GM21619 (cell line): ENCODE data around the gene GPR137B.

Source experiments
- ATAC-seq: cut with Tn5 transposase; IDR thresholded peaks from one replicate; pipeline ENCODE4 v1.9.1; 2021; ENCODE audit not compliant: unreplicated experiment

GPR137B gene

DNA sequence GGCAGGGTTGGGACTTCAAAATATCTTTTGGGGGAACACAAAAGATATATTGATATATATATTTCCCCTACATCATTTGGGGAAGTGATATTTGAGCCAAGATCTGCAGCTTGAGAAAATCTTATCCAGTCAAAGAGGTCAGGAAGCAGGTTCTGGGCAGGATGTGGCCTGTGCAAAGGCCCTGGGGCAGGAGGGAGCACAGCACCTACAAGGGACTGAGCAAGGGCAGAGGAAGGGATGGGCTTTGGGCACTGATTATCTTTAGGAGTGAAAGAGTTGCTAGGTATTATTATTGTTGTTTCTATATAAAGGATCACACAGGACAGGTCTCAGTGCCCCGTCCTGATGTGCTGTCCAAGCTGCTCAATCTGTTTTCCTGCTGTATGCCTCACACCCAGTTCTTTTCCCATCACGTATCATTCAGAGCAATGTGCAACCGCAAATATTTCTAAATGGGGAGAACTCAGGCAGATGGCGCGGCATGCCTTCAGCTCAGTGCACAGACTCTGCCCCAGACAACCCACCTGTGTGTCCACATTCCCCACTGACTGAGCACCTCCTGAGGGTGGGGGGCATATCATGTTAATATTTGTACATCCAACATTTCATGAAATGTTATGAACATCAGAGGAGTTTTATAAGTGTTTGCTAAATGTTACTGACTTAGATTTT, 28.1 kb upstream of the GPR137B start:
- ATAC-seq = no peak

- no peak for ATAC-seq
Measured at GRCh38 chr1:236117710-236118109, 24.6 kb upstream of the GPR137B start.

DNA sequence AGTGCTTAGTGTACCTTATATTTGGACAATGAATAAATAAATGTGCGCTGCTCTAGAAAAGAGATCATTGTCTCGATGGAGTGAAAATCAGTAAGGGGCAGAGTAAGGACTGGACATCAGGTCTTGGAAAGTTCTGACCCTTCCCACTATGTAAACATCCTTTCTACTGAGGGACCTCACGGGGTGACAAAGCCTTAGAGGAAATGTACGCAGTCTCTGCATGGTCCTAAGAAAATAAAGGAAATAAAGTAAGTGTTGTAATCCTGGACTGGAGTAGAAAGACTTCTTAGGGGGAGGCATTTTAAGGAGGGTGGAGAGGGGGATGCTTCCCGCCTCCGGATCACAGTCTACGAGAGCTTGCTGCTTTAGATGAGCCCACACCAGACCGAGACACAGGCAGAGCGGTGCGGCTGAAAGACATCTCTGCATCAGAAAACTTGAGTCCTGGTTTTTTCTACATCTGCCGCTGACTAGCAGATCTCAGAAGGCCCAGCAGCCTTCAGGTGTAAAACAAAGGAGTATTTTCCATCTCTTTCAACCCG, 22.3 kb upstream of the GPR137B start:
- ATAC-seq = no peak

DNA sequence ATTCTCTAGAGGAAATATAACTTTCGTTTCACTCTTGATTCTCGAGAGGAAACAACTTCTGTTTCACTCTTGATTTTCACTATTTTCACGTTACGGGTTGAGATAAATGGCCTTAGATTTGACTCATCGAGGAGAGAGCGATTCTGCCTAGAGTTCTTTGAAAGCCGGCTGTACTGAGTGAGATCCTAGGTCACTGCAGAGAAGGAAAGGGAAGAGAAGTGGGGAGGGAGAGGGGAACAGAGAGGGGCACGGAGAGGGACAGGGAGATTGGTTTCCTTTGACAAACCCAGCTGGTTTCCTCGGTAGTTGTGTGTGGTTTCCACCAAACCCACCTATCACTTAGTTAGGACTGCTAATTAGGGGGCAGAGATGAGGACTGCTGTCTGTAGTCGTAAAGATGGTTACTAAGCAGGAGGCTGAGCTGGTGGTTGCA, 21.6 kb upstream of the GPR137B start:
- ATAC-seq = peak; percentile 50

- peak; percentile 44 for ATAC-seq
Measured at GRCh38 chr1:236122176-236122575, 20.2 kb upstream of the GPR137B start.

- ATAC-seq = no peak
Measured at GRCh38 chr1:236123563-236123962, 18.8 kb upstream of the GPR137B start.

GRCh38 chr1:236124965-236125364, 17.4 kb upstream of the GPR137B start:
- no peak for ATAC-seq

GRCh38 chr1:236127045-236127444, 15.3 kb upstream of the GPR137B start:
- ATAC-seq = no peak

- ATAC-seq = no peak
Measured at GRCh38 chr1:236128646-236129178, 13.6 kb upstream of the GPR137B start.

DNA sequence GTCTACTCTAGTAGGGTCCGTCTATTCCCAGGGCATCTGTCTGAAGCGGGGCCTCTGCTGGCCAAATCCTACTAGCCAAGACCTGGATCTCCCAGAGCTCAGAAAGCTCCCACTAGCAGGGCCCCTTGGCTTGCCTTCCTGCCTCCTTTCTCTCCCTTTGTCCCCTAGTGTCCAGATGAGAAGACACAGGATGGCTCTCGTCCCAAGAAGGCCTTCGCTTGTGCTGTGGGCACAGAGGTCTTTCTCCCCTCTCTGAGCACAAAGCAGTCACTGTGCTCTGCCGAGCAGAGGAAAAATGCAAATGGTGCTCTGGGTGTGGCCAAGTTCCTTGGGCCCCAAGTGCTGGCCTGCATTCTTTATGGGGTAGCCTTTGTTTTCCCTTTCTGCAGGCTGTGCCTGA, 13.0 kb upstream of the GPR137B start:
- no peak for ATAC-seq

DNA sequence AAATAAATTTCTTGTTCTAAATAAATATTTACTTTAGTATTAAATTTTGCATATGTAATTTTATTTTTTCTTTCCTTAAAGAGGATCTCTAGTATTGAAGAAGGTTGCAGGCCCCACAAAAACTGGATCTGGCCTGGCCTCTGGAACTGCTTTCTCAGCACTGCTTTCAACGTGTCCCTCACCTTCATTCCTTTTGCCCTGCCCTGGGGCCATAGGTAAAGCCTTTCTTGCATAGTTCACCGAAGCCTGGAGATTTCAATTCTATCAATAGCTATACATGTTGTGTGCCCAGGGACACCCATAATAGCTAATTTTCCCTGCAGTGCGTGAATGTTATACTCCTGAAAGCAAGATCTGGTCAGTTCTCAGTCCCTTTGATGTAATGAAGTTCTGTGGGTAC, 12.0 kb upstream of the GPR137B start:
- no peak for ATAC-seq

DNA sequence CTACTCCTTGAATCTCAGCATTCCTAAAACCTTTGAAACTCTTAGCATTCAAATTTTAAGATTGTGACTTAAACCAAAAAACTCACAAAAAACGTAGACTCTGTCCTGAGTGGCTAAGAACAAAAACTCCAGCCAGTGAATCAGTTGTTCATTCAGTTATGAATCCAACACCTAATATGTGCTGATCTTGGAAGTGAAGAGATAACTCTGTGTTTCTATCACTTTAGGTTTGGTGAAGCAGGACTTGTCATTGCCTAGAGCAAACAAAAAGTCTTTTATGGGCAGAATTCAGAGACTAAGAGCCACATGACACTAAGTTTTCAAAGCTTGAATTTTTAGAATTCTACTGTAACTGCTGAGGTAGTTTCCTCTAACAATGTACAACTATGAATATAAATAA, 10.4 kb upstream of the GPR137B start:
- no peak for ATAC-seq

DNA sequence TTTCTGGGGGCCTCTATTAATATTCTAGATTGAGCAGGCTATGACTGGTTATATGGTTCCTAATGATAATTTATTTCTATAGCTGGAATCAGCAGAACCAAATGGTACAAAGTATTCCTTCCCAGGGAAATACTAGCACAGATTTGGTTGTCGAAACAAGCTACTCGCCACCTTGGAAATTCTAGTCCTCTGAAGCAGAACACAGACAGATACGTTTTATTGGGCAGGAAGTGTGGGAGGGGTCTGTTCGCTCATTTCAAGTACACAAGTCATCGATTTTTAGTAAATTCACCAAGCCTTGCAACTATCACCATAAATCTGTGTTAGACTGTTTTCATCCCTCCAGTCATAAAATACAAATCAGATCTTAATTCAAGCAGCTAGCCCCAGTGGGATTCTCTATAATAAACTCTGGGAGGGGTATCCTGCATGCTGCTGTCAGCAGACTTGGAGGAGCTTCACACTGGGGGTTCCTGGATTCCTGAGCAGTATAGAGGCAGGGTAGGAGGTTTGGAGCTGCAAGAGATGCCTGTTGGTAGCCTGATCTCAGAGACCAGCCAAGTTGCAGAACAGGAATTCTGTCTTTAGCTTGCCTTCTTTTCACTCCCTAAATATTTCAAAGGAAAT, 9.8 kb upstream of the GPR137B start:
- ATAC-seq = no peak

- no peak for ATAC-seq
Measured at GRCh38 chr1:236133339-236133738, 9.0 kb upstream of the GPR137B start.

- ATAC-seq = no peak
Measured at GRCh38 chr1:236133802-236134201, 8.5 kb upstream of the GPR137B start.

- no peak for ATAC-seq
Measured at GRCh38 chr1:236137285-236137852, 5.0 kb upstream of the GPR137B start.

DNA sequence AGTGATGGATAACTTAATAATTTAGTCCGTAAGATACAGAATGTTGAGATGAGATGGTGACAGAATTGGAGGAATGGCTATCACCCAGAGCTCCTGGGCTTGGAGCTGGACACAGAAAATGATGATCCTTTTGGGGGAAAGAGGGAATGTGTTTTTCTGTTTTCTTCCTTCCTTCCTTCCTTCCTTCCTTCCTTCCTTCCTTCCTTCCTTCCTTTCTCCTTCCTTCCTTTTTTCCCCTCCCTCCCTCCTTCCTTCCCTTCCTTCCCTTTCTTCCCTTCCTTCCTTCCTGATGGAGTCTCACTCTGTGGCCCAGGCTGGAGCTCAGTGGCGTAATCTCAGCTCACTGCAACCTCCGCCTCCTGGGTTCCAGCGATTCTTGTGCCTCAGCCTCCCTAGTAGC, 2.8 kb upstream of the GPR137B start:
- no peak for ATAC-seq

DNA sequence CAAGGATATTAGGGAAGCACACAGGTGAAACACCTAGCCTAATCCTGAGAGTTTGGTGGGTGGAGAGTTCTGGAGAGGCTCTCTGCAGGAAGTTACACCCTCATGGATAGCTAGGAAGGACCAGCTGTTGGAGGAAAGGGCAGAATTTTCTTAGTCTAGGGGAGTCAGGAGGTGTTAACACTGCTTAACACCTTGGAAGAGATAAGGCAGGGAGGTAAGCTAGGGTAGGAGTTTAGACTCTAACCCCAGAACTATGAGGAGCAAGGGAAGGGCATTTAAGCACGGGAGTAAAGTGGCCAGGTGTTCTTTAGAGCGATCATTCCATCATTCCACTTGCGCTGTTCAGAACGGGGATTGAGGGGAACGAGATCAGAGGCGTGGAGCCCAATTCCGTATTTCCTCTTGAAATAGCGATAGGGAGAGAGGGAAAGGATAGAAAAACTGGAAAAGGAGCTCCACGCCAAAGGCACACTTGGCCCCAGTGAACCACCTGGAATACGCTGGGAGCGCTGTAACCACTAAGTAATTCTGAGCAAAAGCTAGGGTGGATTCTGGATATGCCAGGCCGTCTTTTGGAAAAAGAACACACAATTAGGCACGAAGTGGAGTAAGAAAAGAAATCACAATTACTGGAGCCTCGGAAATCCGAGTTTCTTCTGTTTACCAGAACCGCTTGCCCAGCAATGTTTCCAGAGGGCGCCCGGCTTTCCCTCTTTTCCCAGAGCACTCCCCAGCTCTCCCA, 1.5 kb upstream of the GPR137B start:
- ATAC-seq = no peak

DNA sequence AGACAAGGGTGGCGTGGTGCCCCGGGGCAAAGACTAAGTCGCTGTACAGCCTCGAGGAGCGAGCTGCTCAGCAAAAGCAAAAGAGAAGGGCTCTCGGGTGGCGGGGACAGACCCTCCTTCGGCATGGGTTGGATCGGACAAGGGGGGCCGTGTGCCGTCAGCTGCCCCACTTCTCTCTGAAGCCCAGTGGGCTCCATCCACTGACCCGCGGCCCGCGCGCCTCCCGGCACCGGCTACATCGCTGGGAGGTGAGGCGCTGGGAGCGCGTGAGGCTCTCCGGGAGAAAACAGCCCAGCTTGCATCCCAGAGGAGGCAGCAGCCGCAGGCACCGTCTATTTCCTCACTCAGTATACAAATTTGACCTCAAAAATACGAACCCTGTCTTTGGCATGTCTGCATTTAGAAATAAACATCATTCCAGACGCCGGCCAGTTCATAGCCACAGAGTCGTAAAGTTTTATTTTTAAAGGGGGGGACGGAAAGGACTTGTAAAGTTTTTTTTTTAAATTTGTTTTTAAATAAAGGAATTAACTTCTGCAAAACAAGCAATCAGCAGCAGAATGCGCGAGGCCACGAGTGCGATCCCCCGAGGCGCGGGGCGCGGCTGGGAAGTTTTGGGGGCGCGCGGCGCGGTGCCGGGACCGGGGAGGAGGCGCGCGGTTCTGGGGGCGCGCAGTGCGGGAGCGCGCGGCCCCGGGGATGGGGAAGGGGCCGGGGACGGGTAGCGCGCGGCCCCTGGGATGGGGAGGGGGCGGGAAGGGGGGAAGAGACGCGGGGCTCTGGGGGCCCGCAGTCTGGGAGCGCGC, 689 bp upstream of the GPR137B start:
- ATAC-seq = no peak

DNA sequence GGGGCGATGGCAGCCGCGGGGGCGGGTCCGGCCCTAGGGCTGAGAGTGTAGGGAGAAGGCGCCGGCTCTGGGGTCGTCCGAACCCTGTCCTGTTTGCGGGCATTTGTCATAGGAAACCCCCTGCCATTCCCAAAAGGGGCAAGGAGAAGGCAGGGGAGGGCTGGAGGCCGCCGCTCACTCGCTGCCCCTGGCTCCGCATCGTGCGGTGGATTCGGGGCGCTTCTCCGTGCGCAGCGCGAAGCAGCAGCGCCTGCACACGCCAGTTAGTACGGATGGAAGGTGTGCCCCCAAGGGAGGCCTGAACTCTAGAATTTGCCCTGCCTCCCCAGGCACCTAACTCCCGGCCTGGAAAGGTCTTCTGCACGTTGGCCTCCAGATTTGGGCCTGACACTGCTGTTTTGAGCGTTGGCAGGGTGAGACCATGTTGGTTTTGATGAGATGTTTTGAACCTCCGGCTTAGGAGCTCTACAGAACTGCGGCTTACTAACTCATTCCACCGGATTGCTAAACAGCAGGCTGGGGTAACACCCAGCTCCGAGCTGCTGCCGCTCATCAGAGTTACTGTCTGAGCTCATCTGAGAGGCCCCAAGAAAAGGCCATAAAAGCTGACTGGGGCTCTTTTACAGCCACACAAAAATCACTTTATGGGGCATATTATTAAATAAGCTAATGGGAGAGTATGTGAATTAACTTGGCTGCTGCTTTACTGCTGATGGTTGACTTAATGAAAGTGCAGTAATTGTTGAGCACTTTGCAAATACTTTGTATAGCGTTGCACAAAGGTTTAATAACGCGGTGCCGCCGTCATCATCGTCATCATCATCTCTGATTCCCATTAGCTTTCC, 987 bp downstream of the GPR137B start:
- peak; percentile 37 for ATAC-seq
